T-cell (primary cell): Measurements from ENCODE around the gene ME2. TPM values are rescaled to one million over a fixed set of nuclear protein-coding genes. Genes with fewer than 3 reads are reported as not detected.
A peak's percentile ranks its signal among the peaks of the same experiment; 100 is the strongest.
"Not testable (repeated sequence)": the region's sequence is repeated elsewhere in the genome, so short reads cannot be mapped to it uniquely, and the experiment has no call there.

ENCODE experiments used
- ATAC-seq, 4 experiments: fragments of 200-7000 bp in 3 of 4; fragments of 150-1000 bp in 1 of 4; cut with Tn5 transposase; replicated peaks in 1 of 4; 1 replicate in 3 of 4; 2 replicates in 1 of 4; pipeline ENCODE4 v1.10.0; 2021; ENCODE audit warnings: moderate library complexity in 3 of 4, mild to moderate bottlenecking in 2 of 4, moderate number of reproducible peaks in 1 of 4
- CTCF ChIA-PET, 2 donors: fragments of 300-600 bp; sonication (Branson Sonifier 250); formaldehyde crosslinking; loops; one replicate each; lab custom pipeline; 2022; ENCODE audit warnings: antibody characterized with exemption in 2 of 2; lab: Charles Lee
- POLR2A ChIA-PET, 2 donors: fragments of 300-600 bp; sonication (Branson Sonifier 250); formaldehyde crosslinking; loops; one replicate each; lab custom pipeline; 2022; ENCODE audit warnings: antibody characterized with exemption in 2 of 2; lab: Charles Lee
- DNase-seq, 35 experiments: peaks; one replicate each; pipeline versions ENCODE4 v3.0.0 to v3.0.0-alpha.2; 2013 to 2023
- H3K27ac ChIP-seq: one replicate; pipeline ENCODE4 v1.5.1; 2013; ENCODE audit warnings: low read length
- H3K27me3 ChIP-seq, 2 experiments: replicated peaks in 1 of 2; 1 replicate in 1 of 2; 2 replicates in 1 of 2; pipeline versions ENCODE4 v1.6.1 to v1.7.0; 2013; ENCODE audit warnings: low read length in 1 of 2, mixed read lengths in 1 of 2; ENCODE audit not compliant: control insufficient read depth in 2 of 2, insufficient read depth in 2 of 2; ENCODE audit errors: extremely low read depth in 1 of 2
- H3K36me3 ChIP-seq, 2 donors: 1 replicate in 1 of 2; 2 replicates in 1 of 2; pipeline versions ENCODE4 v1.6.1 to v1.7.0; 2013; ENCODE audit warnings: low read length in 1 of 2; ENCODE audit not compliant: control insufficient read depth in 2 of 2, insufficient read depth in 1 of 2; ENCODE audit errors: extremely low read depth in 1 of 2
- H3K4me1 ChIP-seq, 2 experiments: 1 replicate in 1 of 2; 2 replicates in 1 of 2; pipeline versions ENCODE4 v1.6.1 to v1.7.0; 2013; ENCODE audit warnings: low read length in 2 of 2, mixed read lengths in 1 of 2; ENCODE audit not compliant: insufficient read depth in 2 of 2, control insufficient read depth in 1 of 2; ENCODE audit errors: extremely low read depth in 1 of 2
- H3K4me3 ChIP-seq, 2 donors: 1 replicate in 1 of 2; 2 replicates in 1 of 2; pipeline versions ENCODE4 v1.5.1 to v1.7.0; 2013; ENCODE audit warnings: mild to moderate bottlenecking in 2 of 2, low read length in 1 of 2, moderate library complexity in 1 of 2; ENCODE audit not compliant: control insufficient read depth in 1 of 2; ENCODE audit errors: extremely low read depth in 1 of 2
- H3K9me3 ChIP-seq: 2 replicates; pipeline ENCODE4 v1.7.0; 2013
- H3K27ac Mint-ChIP-seq, 2 donors: one replicate each; pipeline ENCODE4 v1.8.0; 2020 to 2021; ENCODE audit warnings: mild to moderate bottlenecking in 2 of 2, mixed read lengths in 2 of 2
- H3K27me3 Mint-ChIP-seq, 2 donors: one replicate each; pipeline ENCODE4 v1.8.0; 2021 to 2022; ENCODE audit warnings: mixed read lengths in 2 of 2
- H3K36me3 Mint-ChIP-seq: one replicate; pipeline ENCODE4 v1.8.0; 2021; ENCODE audit warnings: mixed read lengths
- H3K4me1 Mint-ChIP-seq, 3 donors: one replicate each; pipeline ENCODE4 v1.8.0; 2020 to 2022; ENCODE audit warnings: mixed read lengths in 3 of 3, mild to moderate bottlenecking in 1 of 3
- H3K4me3 Mint-ChIP-seq, 3 donors: one replicate each; pipeline ENCODE4 v1.8.0; 2020 to 2022; ENCODE audit warnings: mild to moderate bottlenecking in 3 of 3, mixed read lengths in 3 of 3, moderate library complexity in 3 of 3
- H3K9me3 Mint-ChIP-seq, 3 donors: one replicate each; pipeline ENCODE4 v1.8.0; 2020 to 2022; ENCODE audit warnings: mixed read lengths in 3 of 3
- WGBS: methylation state at CpG from one replicate; pipeline ENCODE4 v1.1.5; 2013; ENCODE audit warnings: missing lambda C conversion rate; ENCODE audit not compliant: insufficient coverage; 5-methylcytosine and 5-hydroxymethylcytosine counted together
- total RNA-seq, 35 experiments: library from RNA in 6 of 35; stranded (reverse) in 6 of 35; fragments of 120-200 nt in 1 of 35; gene quantifications; one replicate each; pipeline versions ENCODE4 v1.2.1 to v1.2.4 and lab custom pipeline; 2013 to 2026

ME2 gene
- total RNA-seq, 5 donors from 2014 or later (not counting 1 experiment from before 2014, with no cell fraction given), result 30.5 to 42.6 (median 39.9) TPM

- peaks cover 34% of the 10 kb centered on the region for H3K36me3 Mint-ChIP-seq
- Histone ChIP-seq H3K27ac (no peak overlapping the region), H3K36me3 (peaks cover 10 to 16% of the 10 kb centered on the region in 2 donors), H3K4me1 (no peaks in the 10 kb centered on the region), H3K27me3 (no peaks in the 10 kb centered on the region), H3K4me3 (no peak overlapping the region), H3K9me3 (no peaks in the 10 kb centered on the region)
- no peak overlapping the region for H3K27ac Mint-ChIP-seq
- H3K4me1 Mint-ChIP-seq, result no peaks in the 10 kb centered on the region
- CTCF ChIA-PET, result no interaction called here
- H3K9me3 Mint-ChIP-seq, result no peaks in the 10 kb centered on the region
- WGBS, result 100% methylated on average over 2 of the region's 6 CpGs
- no peaks in the 10 kb centered on the region for H3K27me3 Mint-ChIP-seq
- ATAC-seq, result no peak
- no peak overlapping the region for H3K4me3 Mint-ChIP-seq
- DNase-seq, result no peak
- POLR2A ChIA-PET, result no interaction called here
These were observed 55.8 kb downstream of the ME2 start for GRCh38 chr18:50934545-50935211.

GRCh38 chr18:50935493-50936191 lies 56.7 kb downstream of the ME2 start:
- H3K36me3 ChIP-seq, result peaks cover 10 to 16% of the 10 kb centered on the region in 2 donors
- no peaks in the 10 kb centered on the region for H3K27me3 ChIP-seq
- no peaks in the 10 kb centered on the region for H3K9me3 ChIP-seq
- Mint-ChIP-seq H3K4me3 (no peak overlapping the region), H3K9me3 (no peaks in the 10 kb centered on the region), H3K4me1 (no peaks in the 10 kb centered on the region), H3K36me3 (peaks cover 31% of the 10 kb centered on the region), H3K27me3 (no peaks in the 10 kb centered on the region), H3K27ac (no peak overlapping the region)
- WGBS, result 90% methylated on average over 2 of the region's 6 CpGs
- no peak for ATAC-seq
- H3K4me3 ChIP-seq, result no peak overlapping the region
- no peak overlapping the region for H3K27ac ChIP-seq
- no peaks in the 10 kb centered on the region for H3K4me1 ChIP-seq
- POLR2A ChIA-PET, result no interaction called here
- no peak for DNase-seq
- CTCF ChIA-PET, result interaction anchor here in 1 of 2 donors (0.6 kb wide), 1 partner anchor 31 kb away, joined by 3 read pairs; no protein-coding TSS in a partner anchor

- Histone ChIP-seq H3K4me1 (no peaks in the 10 kb centered on the region), H3K4me3 (no peak overlapping the region), H3K27ac (no peak overlapping the region), H3K9me3 (no peaks in the 10 kb centered on the region), H3K27me3 (no peaks in the 10 kb centered on the region), H3K36me3 (peaks cover 12 to 16% of the 10 kb centered on the region in 2 donors)
- WGBS, result no CpG with 5 or more reads among the region's 1 CpG
- no peaks in the 10 kb centered on the region for H3K9me3 Mint-ChIP-seq
- H3K27ac Mint-ChIP-seq, result peak overlapping the region; percentile 29 to 39
- H3K36me3 Mint-ChIP-seq, result peaks cover 31% of the 10 kb centered on the region
- H3K4me3 Mint-ChIP-seq, result no peak overlapping the region
- ChIA-PET CTCF (interaction anchor here in 1 of 2 donors (0.7 kb wide), 1 partner anchor 13 kb away, joined by 3 read pairs; no protein-coding TSS in a partner anchor), POLR2A (interaction anchor here in 1 of 2 donors (0.5 kb wide), 1 partner anchor 126 kb away, joined by 4 read pairs; no protein-coding TSS in a partner anchor)
- no peak for DNase-seq
- no peaks in the 10 kb centered on the region for H3K27me3 Mint-ChIP-seq
- no peak for ATAC-seq
- no peaks in the 10 kb centered on the region for H3K4me1 Mint-ChIP-seq
These were observed 58.3 kb downstream of the ME2 start for GRCh38 chr18:50937183-50937582.

GRCh38 chr18:50938912-50939311 lies 60.0 kb downstream of the ME2 start:
- POLR2A ChIA-PET, result interaction anchor here (0.7 kb wide), 2 partner anchors 20 to 26 kb away, joined by 3 to 8 read pairs; no protein-coding TSS in a partner anchor
- H3K4me3 ChIP-seq, result no peak overlapping the region
- no CpG with 5 or more reads among the region's 2 CpGs for WGBS

GRCh38 chr18:50944245-50944932 lies 65.5 kb downstream of the ME2 start:
- no peaks in the 10 kb centered on the region for H3K4me1 Mint-ChIP-seq
- H3K4me1 ChIP-seq, result no peaks in the 10 kb centered on the region
- H3K9me3 Mint-ChIP-seq, result no peaks in the 10 kb centered on the region
- no peak overlapping the region for H3K27ac ChIP-seq
- peaks cover 28% of the 10 kb centered on the region for H3K36me3 Mint-ChIP-seq
- peak overlapping the region in 1 of 2 donors; percentile 3 for H3K27ac Mint-ChIP-seq
- no peaks in the 10 kb centered on the region for H3K27me3 Mint-ChIP-seq
- no peaks in the 10 kb centered on the region for H3K27me3 ChIP-seq
- ChIA-PET POLR2A (no interaction called here), CTCF (interaction anchor here in 1 of 2 donors (1.0 kb wide), 1 partner anchor 124 kb away, joined by 3 read pairs; no protein-coding TSS in a partner anchor)
- no peak for ATAC-seq
- no peaks in the 10 kb centered on the region for H3K9me3 ChIP-seq
- no peak overlapping the region for H3K4me3 ChIP-seq
- peaks cover 2 to 30% of the 10 kb centered on the region in 2 donors for H3K36me3 ChIP-seq
- WGBS, result 100% methylated on average over 1 of the region's 4 CpGs
- H3K4me3 Mint-ChIP-seq, result no peak overlapping the region
- DNase-seq, result no peak

More at GRCh38 chr18:50938912-50939311, 60.0 kb downstream of the ME2 start:
- Histone ChIP-seq H3K4me1 (no peaks in the 10 kb centered on the region), H3K9me3 (no peaks in the 10 kb centered on the region), H3K36me3 (peaks cover 9 to 21% of the 10 kb centered on the region in 2 donors), H3K27ac (no peak overlapping the region), H3K27me3 (no peaks in the 10 kb centered on the region)
- Mint-ChIP-seq H3K9me3 (no peaks in the 10 kb centered on the region), H3K4me3 (no peak overlapping the region), H3K36me3 (peaks cover 27% of the 10 kb centered on the region), H3K4me1 (no peaks in the 10 kb centered on the region), H3K27ac (peak overlapping the region in 1 of 2 donors; percentile 64), H3K27me3 (no peaks in the 10 kb centered on the region)
- ATAC-seq (no peak), DNase-seq (no peak)
- CTCF ChIA-PET, result no interaction called here

GRCh38 chr18:50945918-50946317 lies 67.0 kb downstream of the ME2 start:
- H3K27me3 Mint-ChIP-seq, H3K27ac Mint-ChIP-seq, H3K4me3 Mint-ChIP-seq, DNase-seq, CTCF ChIA-PET, H3K9me3 Mint-ChIP-seq, H3K9me3 ChIP-seq, H3K27ac ChIP-seq, H3K4me3 ChIP-seq, POLR2A ChIA-PET, H3K4me1 ChIP-seq, H3K4me1 Mint-ChIP-seq, H3K27me3 ChIP-seq, ATAC-seq: not testable (repeated sequence)
- peaks cover 28% of the 10 kb centered on the region for H3K36me3 Mint-ChIP-seq
- H3K36me3 ChIP-seq, result peaks cover 2 to 30% of the 10 kb centered on the region in 2 donors
- WGBS, result no CpG with 5 or more reads among the region's 2 CpGs
